HFF-Myc (cell line): ENCODE measurements around the gene KRT28.
"Not testable (repeated sequence)": the region's sequence is repeated elsewhere in the genome, so short reads cannot be mapped to it uniquely, and the experiment has no call there.

ENCODE experiments used
- DNase-seq: peaks from one replicate; pipeline ENCODE4 v3.0.0-alpha.2; 2011; ENCODE audit warnings: low read depth; ENCODE audit errors: extremely low read depth
- H3K4me3 ChIP-seq: replicated peaks from 2 replicates; pipeline ENCODE4 v1.5.1; 2011; ENCODE audit warnings: low read depth, mild to moderate bottlenecking, control low read depth, low read length
- CTCF ChIP-seq: IDR thresholded peaks from 2 replicates; pipeline ENCODE4 v1.5.1; 2012; ENCODE audit warnings: mild to moderate bottlenecking, low read depth, low read length, control low read depth; ENCODE audit errors: missing control alignments

The KRT28 gene

GRCh38 chr17:40819528-40820125 is 19.9 kb upstream of the KRT28 start:
- no peak for DNase-seq
- H3K4me3 ChIP-seq = peak overlapping the region; percentile 70
- no peak for TF ChIP-seq CTCF

- DNase-seq = no peak
- H3K4me3 ChIP-seq = peak overlapping the region; percentile 70
- no peak for TF ChIP-seq CTCF
These were observed 19.2 kb upstream of the KRT28 start for GRCh38 chr17:40818733-40819527.

GRCh38 chr17:40818343-40818732 is 18.6 kb upstream of the KRT28 start:
- H3K4me3 ChIP-seq = peak overlapping the region; percentile 70
- no peak for TF ChIP-seq CTCF

GRCh38 chr17:40817103-40817682 is 17.4 kb upstream of the KRT28 start:
- no peak for DNase-seq
- no peak overlapping the region for H3K4me3 ChIP-seq
- no peak for TF ChIP-seq CTCF

More at GRCh38 chr17:40818343-40818732, 18.6 kb upstream of the KRT28 start:
- DNase-seq = no peak

GRCh38 chr17:40816569-40816968 is 16.8 kb upstream of the KRT28 start:
- no peak for DNase-seq
- TF ChIP-seq CTCF = no peak
- H3K4me3 ChIP-seq = no peak overlapping the region

- no peak for TF ChIP-seq CTCF
- DNase-seq = no peak
- no peak overlapping the region for H3K4me3 ChIP-seq
These were observed 15.6 kb upstream of the KRT28 start for GRCh38 chr17:40815381-40815780.

- H3K4me3 ChIP-seq, DNase-seq: not testable (repeated sequence)
These were observed 14.9 kb upstream of the KRT28 start for GRCh38 chr17:40814657-40815056.
